Measurements from ENCODE around the gene AKR1C2.
"Not testable (repeated sequence)": the region's sequence is repeated elsewhere in the genome, so short reads cannot be mapped to it uniquely, and the experiment has no call there.

AKR1C2 gene

DNA sequence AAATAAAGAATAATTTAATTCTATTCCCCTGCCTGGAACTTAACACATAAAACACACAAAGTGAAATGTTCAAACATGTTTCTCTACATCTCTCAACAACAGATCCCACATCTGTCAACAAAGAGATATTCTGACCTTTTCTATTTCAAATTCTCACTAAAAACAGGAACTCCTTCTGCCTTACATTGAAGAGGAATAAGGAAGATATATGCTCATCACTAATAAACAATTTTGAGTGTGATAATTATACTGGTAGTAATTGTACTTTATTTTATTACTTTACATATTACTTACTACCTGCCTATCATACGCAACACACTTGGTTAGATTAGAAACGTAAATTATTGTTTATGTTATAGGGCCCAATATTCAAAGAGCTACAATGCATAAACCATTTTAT is 13.4 kb downstream of the AKR1C2 start:
- DNase-seq (ENCODE audit: low read depth, low spot score): no peak

DNA sequence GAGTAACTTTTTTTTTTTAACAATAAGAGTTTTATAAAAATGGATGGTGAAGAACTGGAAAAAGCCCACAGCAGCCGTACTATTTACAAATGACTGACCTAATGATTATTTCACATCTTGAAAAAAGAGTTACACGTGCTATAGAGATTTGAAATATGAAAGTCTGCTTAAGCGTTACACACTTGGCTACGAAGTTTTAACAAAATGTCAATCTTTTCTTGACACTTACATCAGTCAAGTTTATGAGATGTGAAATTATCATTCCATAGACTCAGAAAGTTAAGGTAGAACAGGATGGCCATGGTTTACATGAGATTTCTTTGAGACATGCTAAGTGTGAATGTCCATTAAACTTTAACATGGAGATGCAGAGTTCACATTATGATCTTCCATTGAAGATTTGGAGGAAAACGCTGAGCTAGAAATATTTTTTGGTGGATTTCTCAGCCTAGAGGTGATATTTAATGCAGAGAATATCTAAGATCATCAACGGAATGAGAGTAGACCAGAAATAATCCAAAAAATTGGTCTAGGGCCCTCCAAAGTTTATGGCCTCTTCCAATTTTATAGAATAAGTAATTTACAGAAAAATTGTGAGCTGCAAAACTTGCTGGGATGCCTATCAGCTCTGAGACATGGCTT is 15.5 kb downstream of the AKR1C2 start:
- DNase-seq (ENCODE audit: low read depth, low spot score): not testable (repeated sequence)

DNA sequence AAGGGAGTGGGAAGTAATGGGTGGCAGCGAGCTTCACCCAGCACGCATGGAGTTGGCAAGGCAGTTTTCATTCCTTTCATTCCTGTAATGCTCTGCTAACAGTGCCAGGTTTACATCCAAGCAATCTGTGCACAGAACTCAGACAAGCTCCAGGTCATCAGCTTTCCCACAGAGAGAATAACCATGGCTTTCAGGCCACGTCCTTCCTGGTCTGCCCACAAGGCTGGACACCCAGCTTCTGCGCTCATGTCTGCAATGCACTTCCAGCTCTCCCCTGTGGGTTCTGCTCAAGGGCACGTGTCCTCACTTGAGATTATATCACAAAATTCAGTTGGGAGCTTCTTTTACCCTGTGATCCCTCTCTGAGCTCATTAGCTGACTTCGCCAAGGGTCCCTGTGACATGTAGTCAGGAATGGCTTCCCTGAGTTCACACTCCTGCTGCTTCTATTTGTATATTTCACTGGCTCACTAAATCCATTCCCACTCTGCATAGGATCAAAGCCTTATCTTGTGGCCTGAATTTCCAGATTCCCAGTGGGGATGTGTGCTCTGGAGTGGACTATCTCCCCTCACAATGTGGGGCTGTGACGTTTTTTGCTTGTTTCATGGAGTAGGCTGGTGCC is 18.6 kb downstream of the AKR1C2 start:
- no peak for DNase-seq (ENCODE audit: low read depth, low spot score)

DNA sequence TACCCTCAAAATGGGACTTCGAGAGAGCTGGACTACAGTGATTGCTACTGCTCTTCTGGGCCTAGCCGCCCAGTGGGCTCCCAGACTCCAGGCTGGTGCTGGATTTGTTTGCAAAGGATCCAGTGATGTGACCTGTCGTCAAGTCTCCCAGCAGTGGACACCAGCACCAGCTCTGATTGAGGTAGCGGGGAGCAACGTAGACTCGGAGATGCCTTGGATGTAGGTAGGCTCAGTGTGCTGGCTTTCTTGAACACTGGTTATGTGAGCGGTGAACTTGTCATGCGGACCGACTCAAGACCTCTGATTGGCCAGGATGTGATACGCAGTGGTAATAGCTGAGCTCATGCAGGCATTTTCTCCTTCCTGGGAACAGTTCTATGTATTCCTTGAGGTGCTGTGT is 19.4 kb downstream of the AKR1C2 start:
- no peak for DNase-seq (ENCODE audit: low read depth, low spot score)

DNA sequence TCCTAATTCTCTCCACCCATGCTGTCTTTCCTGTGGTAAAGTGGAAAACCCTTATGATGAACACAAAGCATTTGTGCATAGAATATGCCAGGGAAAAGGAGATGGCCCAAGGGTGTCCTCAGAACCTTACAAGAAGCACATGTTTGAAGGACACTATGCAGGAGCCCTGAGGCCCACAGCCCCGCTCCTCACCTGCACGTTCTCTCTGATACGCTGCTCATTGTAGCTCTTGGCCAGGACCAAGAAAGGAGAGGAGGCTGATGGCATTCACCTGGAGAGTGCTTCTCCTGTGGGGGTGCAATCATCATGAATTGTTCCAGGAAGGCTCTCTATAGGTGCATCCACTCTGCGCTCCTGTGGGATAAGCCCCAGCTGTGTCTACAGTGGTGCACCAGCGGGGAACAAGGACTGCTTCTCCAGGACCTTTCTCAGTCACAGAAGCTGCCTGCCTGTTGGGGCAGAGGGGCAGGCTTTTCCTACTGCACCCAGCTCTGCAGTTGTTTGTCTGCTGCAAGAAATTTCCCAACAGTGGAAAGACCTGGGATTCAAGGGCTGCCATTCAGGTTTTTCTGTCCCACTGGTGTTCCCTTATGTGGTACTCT is 19.9 kb downstream of the AKR1C2 start:
- no peak for DNase-seq (ENCODE audit: low read depth, low spot score)

DNA sequence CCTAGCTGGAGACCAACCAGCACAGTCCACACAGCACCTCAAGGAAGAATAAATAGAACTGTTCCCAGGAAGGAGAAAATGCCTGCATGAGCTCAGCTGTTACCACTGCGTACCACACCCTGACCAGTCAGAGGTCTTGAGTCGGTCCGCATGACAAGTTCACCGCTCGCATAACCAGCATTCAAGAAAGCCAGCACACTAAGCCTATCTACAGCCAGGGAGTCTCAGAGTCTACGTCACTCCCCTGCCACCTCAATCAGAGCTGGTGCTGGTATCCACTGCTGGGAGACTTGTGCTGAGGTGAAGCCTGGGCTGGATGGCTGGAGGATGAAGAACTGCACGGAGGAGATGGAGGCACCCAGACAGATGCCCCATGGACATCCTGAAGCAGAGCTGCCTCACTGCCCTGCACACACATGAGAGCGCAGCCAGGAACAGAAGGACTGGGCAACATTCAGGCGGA is 20.9 kb downstream of the AKR1C2 start:
- no peak for DNase-seq (ENCODE audit: low read depth, low spot score)

DNA sequence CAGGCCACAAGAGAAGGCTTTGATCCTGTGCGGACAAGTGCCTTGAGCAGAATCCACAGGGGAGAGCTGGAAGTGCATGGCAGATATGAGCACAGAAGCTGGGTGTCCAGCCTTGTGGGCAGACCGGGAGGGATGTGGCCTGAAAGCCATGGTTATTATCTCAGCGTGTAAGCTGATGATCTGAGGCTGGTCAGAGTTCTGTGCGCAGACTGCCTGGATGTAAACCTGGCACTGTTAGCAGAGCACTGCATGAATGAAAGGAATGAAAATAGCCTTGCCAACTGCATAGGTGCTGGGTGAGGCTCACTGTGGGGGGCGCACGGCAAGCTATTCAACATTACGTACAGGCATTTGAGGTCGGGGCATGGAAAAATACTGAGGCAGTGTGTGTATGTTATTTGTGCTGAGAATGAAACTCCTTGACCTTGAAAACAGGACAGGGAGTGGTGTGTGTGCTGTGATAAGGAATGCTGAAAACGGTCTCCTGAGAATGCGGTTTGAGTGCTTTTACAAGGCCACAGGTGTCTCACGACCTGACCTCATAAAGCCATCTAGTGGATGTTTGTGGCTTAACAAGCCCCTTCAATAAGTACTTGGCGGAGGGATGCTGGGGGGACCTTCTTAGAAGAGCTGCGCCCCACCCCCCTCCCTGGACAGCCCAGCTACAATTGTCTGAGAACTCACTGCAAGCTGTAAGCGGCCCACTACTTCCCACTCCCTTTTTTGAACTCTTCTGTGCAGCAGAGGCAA is 21.8 kb downstream of the AKR1C2 start:
- no peak for DNase-seq (ENCODE audit: low read depth, low spot score)

DNA sequence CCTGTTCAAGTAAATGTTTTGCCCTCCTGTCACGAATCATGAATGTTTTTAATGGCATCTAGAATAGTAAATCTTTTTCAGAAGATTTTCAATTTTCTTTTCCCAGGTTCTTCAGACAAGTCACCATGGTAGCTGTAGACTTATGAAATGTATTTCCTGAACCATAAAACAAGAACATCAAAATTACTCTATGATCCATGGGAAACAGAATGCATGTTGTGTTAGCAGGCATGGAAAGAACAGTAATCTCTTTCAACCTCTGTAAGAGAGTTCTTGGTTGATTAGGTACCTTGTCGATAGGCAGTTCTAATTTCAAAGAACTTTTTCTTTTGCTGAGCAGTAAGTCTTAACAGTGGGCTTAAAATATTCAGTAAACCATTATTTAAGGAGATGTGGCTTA is 22.9 kb downstream of the AKR1C2 start:
- no peak for DNase-seq (ENCODE audit: low read depth, low spot score)

DNA sequence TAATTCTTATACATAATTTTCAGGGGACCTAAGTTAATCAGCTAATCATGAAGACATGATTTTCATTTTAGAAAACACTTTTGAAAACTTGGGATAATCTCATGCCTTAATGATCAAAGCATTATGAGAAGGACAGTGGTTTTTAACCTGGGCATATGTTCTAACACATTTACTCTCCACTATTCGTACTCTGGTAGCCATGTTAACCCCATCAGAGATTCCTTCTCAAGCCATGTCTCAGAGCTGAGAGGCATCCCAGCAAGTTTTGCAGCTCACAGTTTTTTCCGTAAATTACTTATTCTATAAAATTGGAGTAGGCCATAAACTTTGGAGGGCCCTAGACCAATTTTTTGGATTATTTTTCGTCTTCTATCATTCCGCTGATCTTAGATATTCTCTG is 24.8 kb downstream of the AKR1C2 start:
- no peak for DNase-seq (ENCODE audit: low read depth, low spot score)

DNA sequence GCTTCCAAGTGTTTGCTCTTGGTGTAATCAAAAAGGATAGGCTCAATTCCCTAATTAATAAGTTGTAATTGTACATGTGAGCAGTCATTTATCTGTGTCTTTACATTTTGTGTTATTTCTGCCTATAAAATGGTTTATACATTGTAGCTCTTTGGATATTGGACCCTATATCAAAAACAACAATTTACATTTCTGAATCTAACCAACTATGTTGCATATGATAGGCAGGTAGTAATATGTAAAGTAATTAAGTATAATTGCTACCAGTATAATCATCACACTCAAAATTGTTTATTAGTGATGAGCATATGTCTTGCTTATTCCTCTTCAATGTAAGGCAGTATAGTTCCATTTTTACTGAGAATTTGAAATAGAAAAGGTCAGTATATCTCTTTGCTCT is 26.6 kb downstream of the AKR1C2 start:
- DNase-seq (ENCODE audit: low read depth, low spot score): no peak

DNA sequence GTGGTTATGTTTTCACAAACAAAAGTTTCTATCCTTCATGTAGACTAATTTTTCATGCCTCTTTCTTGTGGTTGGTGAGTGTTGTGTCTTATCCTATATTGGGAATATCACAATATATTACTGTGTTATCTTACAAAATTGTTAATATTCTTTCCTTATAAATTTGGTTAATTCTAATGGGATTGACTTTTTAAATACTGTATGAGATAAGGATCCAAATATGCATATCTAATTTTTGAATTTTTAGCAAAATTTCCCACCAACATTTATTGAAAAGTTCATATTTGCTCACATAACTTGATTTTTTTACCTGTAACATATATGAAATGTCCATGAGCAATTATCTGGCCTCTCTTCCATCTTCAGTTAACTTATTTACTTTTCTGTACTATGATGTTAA is 29.3 kb downstream of the AKR1C2 start:
- DNase-seq (ENCODE audit: low read depth, low spot score): not testable (repeated sequence)

DNA sequence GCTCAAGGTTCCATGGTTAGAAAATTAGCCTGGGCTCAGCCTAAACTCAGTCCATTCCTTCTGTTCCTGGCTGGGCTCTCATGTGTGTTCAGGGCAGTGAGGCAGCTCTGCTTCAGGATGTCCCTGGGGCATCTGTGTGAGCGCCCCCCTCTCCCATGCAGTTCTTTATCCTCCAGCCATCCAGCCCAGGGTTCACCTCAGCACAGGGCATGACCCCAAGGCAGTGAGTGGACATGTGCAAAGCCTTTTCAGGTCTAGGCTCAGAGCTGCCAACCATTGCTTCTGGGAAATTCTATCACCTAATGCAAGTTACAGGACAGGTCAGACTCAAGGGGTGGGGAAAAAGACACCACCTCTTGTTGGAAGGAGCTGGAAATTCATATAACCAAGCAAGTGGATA is 30.4 kb downstream of the AKR1C2 start:
- DNase-seq (ENCODE audit: low read depth, low spot score): not testable (repeated sequence)

DNA sequence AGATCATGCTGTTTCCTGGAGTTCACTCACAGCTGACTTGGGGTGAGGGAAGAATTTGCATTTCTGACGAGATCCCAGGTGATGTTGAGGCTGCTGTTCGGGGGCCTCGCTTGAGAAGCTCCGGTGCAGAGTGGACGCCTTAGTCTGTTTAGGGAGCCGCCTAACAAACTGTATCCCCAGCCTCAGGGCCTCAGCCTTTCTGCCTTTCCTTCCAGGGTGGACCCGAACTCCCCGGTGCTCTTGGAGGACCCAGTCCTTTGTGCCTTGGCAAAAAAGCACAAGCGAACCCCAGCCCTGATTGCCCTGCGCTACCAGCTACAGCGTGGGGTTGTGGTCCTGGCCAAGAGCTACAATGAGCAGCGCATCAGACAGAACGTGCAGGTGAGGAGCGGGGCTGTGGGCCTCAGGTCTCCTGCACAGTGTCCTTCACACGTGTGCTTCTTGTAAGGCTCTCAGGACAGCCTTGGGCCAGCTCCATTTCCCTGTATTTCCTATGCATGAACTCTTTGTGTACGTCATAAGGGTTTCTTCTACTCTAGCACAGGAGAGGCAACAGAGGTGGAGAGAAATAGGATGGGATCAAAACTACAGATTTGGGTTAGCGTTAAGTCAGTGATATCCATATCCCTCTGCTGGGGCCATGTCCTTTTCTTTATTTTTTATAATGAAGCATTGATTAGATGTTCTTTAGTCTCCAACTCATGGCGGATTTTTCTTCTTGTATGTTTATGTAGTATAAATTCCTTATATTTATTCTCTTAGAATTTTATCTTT is 31.1 kb downstream of the AKR1C2 start:
- DNase-seq (ENCODE audit: low read depth, low spot score): not testable (repeated sequence)

DNA sequence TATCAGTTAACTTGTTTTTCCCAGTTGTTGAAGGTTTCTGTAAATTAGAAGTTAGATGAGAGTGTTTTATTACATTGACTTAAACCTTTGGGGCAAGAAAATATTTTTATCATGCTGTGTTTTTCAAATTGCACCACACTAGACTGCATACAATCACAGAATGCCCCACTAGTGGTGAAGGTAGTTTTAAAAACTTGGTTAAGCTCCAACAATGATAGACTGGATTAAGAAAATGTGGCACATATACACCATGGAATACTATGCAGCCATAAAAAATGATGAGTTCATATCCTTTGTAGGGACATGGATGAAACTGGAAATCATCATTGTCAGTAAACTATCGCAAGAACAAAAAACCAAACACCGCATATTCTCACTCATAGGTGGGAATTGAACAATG is 33.3 kb downstream of the AKR1C2 start:
- not testable (repeated sequence) for DNase-seq (ENCODE audit: low read depth, low spot score)

DNA sequence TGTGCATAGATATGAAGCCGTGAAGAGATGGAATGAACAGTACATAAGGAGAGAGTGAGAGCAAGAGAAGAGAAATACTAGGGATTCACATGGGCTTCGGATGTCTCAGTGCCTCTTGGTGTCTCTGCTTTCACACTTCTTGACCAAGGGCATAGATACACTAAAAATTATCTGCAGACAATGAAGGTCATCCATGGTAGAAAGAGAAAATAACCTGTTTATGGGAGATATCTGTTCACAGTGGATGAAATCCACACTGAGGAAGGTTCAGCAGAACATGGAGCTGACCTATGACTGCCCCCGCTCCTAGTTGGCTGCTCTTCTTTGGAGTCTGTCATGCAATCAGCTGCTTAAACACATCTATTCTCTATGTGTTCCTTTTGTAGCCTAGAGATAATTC is 34.4 kb downstream of the AKR1C2 start:
- DNase-seq (ENCODE audit: low read depth, low spot score): not testable (repeated sequence)

DNA sequence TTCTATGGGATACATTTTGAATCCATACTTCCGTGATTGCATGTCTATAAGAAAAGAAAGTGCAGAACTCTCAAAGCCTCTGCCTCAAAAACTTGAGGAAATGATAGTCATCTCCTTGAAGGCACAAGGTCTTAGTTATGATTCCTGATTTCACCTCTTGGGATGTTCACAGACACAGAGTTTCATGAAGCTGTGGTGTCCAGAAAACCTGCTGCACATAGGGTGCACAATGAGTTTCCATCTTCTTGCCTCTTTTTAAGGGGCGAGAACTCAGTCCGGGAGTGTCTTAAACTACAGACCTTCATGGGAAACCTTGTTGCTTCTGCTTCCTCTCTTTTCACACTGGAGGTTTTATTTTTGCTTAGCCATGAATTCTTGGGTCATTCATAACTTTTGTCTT is 36.5 kb downstream of the AKR1C2 start:
- DNase-seq (ENCODE audit: low read depth, low spot score): not testable (repeated sequence)

DNA sequence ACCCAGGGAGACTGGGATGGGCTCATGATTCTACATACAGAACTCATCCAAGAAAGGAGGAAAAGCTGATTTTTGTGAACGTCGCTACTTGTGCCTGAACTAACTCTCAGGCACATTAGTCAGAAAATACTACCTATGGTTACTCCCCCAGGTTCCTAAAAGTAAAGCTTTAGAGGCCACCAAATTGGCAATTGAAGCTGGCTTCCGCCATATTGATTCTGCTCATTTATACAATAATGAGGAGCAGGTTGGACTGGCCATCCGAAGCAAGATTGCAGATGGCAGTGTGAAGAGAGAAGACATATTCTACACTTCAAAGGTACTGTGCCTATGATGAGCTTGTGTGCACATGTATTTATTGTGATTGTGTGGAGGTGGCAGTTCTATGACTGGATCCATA is 37.9 kb downstream of the AKR1C2 start:
- DNase-seq (ENCODE audit: low read depth, low spot score): not testable (repeated sequence)

DNA sequence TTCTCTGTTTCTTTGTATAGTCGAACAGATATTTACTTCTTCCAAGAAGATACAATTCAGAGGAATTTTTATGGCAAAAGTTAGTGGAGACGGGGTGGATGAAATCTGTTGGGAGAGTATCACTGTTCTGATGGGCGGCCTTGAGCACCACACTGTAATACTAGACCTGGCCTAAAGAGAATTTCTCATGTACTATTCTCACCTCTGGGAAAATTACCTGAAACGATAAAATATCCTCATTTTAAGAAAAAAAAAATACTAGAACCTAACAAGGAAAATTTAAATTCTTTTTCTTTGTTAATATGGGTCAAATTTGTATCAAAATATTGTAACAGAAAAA is 39.9 kb downstream of the AKR1C2 start:
- not testable (repeated sequence) for DNase-seq (ENCODE audit: low read depth, low spot score)

DNA sequence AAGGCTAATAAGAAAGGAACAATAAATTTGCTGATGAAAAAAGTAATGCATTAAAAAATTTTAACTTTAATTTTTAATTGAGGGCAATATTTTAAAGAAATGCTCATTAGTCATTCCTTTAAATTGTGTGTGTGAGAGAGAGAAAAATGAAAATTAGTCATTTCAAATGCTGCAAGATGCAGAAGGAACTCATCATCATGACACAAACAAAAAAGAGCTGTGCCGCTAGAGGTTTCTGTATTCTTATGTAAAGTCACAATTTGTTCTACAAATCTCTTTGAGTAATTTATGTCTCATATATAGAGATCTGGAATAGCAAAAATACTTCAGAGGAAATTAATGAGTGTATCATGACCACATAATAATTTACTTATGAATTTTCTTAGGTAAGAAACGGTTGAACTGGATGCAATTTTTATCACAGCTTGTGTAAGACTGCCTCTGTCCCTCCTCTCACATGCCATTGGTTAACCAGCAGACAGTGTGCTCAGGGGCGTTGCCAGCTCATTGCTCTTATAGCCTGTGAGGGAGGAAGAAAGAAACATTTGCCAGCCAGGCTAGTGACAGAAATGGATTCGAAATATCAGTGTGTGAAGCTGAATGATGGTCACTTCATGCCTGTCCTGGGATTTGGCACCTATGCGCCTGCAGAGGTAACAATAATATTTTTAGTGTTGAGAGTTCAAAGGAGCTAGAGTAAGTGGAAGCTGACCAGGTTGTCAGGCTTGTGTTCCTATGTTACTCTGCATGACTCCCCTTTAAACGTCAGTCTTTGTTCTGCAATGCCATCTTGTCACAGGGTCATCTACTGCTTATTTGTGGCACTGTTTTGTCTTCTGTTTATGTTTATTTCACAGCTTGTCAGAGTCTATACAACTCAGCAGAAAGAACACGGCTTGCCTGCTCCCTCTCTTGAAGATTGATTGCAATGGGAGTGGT is 40.5 kb downstream of the AKR1C2 start, which contains the start of gene AKR1C1:
TSS of gene AKR1C1 (plus strand) at position 540 of the 939 bp plus-strand sequence. CDS start at position 570, 30 bp downstream.
- DNase-seq (ENCODE audit: low read depth, low spot score): not testable (repeated sequence)

DNA sequence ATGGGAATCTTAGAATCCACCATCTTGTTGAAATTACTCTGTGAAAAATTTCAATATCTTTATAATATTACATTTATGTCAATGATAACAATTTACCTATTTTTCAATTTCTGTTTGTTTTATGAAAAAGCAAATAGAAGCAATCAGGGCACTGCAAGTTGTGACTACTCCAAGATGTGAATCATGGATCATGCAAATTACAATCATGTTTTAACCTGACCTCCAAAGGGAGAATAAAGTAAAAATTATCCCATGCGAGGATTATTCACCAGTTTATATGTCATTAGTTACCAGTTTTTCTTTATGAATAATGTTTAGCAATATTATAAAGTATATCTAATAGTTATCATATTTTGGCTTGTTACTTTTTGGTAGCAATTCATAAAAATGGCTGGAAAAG is 41.3 kb downstream of the AKR1C2 start:
- not testable (repeated sequence) for DNase-seq (ENCODE audit: low read depth, low spot score)

All from brain pericyte (primary cell).